NCI-H1417 treated with DMSO at 0.1 percent for 48 hours (cell line): ENCODE measurements around the gene CRTAC1.

ENCODE experiments used
- DNase-seq: peaks from one replicate; lab custom pipeline; 2025; lab: John Stamatoyannopoulos, UW

The CRTAC1 gene

DNA sequence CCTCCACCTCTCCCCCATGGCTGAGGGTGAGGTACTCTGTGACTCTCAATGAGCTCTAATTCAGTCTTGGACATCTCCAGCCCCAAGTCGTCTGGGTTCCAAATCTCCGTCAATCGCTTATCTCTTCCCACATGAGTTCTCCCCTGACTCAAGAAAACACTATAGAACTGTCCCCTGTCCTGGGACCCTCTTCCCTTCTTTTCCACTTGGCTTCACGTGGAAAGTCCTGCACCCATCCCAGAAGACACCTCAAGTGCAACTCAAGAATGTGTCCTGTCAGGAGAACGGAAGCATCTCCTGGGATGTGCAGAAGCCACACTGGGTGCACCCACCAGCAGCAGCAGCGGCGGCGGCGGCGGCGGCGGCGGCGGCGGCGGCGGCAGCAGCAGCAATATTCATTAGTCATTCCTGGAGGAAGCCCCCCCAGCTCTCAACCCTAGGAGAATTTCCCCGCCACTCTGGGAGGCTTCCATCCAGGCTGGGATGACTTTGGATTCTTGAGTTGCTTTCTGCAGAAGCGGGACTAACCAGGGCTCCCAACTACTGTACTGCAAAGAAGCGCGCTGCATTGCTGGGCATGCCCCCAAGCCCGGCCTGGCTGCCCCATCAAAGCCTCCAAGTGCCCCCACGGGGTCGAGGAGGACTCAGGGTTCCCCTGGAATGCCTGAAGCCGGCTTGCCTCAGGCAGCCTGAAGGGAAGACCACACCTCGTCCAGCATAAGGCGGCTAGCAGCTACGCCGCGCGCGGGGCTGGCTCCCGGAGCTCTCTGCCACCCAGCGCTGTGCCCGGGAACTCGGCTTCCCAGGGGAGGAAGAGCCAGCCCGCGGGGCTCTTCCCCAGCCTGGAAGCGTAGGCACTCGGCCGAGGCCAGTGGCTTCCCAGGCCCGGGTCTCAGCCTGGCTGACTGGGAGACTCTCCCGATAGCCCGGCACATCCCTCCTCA is 1.0 kb downstream of the CRTAC1 start:
- no peak for DNase-seq

DNA sequence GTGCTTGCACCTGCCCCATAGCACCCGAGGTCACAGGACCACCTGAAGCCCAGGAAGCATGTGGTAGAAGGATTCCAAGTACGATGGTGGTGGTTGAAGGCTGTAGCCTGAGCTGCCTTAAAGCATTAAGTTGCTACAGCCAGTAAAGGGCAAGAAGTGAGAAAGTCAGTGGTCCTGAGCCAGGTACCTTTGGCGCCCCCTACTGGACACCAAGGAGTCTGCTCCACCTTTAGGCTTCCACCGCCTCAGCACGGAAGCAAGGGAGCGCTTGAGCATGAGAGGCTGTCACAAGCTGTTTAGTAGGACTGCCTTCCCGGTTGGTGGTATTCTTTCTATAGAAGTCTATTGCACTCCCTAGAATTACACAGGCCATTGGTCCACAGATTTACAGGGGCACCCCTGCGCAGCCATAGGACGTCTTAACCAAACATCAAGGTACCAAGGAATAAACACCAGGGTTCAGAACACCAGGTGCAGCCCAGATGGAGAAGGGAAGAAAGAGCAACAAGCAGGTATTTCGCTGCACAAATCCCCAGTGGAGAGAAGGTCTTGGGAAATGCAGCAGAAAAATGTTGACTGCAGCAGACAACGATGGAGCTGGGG is 2.2 kb downstream of the CRTAC1 start:
- no peak for DNase-seq

DNA sequence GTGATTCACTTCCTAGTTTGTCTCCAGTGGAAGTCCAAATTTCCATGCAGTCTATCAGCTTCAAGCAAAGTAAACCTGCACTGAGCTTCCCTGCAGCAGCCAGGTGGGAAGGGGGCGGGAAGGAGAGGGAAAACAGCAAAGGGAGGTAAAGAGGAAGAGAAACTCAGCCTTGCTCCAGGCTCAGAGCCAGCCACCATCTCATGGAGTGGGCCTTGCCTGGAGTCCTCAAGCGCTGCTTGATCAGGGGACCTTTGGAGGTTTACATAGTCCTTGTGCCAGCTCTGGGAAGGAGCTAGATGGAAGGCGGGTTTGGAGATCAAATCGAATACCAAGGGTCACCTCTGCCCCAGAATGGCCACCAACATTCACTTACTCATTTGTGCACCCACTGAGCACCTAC is 7.4 kb downstream of the CRTAC1 start:
- DNase-seq, result no peak

DNA sequence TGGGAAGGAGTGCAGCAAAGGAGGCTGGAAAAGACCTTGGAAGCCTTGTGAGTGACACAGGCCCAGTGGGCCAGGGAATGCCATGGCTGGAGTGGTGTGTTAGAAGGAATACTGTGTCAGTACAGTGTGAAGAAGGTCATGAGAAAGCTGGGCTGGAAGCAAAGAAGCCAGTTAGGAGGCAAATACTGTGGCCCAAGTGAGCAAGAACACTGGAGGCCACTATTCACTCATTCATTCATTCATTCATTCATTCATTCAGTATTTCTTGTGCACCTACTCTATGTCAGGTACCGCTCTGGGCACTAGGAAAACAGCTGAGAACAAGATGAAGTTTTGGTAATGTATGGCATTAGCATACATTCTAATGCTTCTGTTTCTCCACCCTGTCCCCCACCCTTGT is 9.6 kb downstream of the CRTAC1 start:
- no peak for DNase-seq

DNA sequence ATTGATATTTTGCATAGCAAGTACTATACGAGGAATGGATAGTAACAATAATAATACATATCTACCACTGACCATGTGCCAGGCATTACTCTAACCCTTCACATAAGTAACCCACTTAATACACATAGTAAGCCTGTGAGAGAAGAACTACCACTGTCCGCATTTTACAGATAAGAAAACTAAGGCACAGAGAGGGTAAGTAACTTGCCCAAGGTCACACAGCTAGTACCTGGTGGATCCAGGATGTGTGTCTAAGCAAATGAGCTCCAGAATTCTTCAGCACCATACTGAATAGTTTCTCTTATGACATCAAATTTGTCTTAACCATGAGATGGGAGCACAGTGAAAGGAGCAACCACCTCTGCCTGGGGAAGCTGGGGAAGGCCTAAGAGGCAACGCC is 10.2 kb downstream of the CRTAC1 start:
- DNase-seq, result no peak

DNA sequence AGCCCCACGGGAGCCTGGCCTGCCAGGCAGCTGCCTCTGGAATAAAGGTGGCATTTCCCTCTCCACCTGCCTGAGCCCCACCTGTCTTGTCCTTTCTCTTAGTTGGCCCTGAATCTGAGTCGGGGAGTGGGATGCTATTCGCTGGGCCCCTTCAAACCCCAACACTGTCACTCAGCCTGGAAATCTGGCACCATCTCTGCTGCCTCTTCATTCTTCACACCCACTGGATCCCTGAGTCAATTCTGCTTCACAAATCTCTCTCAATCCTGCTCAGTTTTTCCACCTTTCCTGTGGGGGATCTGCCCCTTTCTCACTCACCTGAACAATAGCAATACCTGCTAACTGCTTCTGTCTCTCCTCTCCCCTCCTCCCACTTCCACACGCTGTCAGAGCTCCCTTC is 10.6 kb downstream of the CRTAC1 start:
- DNase-seq, result no peak

DNA sequence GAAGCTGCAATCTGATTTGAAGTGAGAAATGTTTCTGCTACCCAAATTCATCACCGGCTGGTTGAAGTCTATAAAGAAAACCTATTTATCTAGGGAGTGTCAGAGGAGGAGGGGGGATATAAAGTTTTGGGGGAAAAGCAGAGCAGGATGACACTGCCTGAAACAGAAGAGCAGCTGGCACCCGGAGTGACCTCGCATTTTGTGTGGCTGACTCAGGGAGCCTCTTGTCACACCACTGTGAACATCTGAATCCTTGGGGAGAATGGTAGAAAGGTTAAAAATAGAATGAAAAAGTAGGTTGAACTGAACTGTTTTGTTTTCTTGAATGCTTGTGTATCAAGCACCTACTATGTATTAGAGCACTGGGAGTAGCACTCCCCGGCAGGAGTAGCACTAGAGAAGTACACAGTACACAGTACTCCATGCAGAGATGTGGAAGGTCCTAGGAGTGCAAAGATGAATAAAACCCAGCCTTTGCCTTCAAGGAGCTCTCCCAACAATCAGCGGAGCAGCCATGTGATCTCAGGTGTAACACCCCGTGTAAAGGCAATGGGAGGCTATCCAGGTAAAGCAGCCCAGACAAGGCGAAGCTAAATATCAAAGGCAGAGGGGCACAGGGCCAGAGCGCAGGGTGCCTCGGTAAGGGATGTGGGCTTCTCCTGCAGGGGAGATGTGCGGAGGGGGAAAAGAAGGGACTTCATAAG is 13.5 kb downstream of the CRTAC1 start:
- no peak for DNase-seq

DNA sequence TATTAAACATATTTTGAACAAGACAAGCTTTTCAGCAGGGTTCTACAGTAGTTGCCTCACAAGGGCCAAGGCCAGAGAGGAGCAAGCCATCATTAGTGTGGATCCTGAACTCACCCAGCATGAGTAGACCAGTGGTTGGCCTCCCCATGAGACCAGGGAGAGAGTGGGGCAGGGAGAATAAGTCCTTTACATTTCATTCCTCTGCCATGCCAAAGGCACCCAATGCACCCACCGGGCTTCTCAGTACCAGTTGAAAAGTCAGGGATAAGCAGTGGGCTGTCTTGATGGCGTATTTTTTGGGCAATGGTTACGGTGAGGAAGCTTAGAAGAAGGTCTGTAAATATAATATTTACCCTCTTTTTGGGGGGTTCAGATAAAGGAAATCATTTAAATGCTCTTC is 16.6 kb downstream of the CRTAC1 start:
- DNase-seq, result no peak

DNA sequence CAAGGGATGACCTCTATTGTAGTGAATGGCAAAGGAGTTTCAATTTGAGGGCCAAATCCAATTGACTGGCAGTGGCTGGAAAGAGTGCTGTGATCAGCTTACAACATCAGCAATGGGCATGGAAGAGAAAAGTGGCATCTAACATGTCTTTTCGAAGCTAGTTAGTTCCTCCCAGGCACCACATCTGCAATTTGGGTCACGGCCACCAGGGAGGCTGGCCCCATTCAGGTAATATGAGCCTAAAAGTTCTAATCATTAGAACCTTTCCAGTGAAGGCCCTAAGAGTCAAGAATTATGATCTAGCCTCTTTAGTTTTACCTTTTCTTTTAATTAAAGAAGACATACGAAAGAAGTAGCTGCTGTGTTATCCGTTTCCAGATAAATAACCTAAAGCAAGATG is 17.3 kb downstream of the CRTAC1 start:
- DNase-seq, result no peak

DNA sequence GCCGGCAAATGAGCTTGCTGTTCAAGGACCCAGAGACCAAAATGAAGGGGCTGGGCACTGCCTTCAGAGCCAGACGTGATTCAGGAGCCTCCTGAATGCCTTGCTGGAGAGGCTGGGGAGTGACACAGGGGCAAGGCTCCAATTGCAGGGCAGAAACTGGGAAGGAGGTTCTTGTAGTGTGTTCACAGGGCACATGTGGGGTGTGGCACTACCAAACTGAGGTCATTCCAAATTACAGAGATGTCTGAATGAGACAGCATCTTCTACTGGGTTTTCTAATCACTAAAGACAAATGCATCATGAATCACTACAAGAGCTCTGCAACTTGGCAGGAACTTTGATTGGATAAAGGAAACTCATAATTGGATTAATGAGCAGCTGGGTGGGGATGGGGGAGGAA is 17.8 kb downstream of the CRTAC1 start:
- no peak for DNase-seq

DNA sequence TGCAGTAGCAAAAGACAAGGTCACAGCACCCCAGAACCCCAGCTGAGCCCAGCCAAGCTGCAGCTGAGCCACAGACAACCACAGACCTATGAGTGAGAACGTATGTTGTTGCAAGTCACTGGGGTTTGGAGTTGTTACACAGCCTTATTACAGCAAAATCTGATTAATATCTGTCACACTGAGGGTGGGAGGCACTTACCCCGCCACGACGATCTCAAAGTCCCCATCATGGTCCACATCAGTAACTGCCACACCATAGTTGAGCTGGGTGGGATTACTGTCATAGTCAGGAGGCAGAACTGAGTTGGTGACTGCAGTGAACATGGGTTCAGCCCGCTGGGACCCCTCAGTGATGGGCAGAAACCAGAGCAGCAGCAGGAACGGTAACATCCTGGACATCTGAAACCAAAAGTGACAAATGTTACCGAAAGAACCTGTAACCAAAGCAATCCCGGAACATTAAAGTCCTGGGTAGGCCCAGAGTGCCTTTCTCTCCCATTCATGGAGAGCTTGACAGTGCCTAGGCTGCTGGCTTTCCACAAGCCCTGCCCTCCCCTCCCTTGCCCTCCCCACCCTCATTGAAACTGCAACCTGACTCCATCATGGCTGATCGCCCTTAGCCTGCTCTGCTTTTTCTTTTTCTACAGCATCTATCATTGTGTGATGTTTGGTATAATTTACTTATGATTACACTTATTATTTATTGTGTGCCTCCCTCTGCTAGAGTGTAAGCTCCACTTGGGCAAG is 19.3 kb downstream of the CRTAC1 start:
- DNase-seq, result no peak

DNA sequence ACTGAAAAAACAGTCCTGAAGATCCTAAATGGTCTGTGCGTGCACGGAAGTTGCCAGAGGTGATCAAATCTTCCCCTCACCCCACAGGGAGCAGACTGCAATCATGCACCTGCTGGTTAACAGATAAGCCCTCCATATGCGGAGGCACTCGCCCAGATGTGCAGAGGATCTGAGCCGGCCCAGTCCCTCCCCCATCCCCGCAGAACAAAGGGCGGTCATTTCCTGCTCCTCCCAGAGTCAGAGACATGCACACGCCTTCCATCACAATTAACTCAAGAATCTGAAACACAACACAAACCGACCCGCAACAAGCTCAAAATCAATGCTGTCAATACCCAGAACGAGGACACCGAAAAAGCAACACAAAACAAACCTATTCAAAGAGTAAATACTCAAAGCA is 24.2 kb downstream of the CRTAC1 start:
- no peak for DNase-seq

DNA sequence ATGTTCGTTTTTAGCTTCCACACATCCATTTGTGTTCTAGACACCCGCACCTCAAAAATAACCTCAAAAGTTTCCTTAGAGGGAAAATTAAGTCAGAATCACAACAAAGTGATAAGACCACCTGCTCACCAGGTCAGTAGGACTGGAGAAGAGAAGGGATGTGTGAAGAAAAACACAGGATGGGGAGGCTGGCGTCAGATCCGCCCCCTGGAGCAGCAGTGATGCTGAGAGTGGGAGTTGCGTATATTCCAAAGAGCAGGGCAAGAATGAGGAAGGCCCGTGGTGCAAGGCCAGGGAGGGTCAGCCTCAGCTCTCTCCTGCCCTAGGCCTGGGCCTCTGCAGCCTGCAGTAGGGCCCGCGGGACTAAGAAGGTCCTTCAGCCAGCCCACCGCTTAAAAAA is 28.7 kb downstream of the CRTAC1 start:
- DNase-seq, result no peak

DNA sequence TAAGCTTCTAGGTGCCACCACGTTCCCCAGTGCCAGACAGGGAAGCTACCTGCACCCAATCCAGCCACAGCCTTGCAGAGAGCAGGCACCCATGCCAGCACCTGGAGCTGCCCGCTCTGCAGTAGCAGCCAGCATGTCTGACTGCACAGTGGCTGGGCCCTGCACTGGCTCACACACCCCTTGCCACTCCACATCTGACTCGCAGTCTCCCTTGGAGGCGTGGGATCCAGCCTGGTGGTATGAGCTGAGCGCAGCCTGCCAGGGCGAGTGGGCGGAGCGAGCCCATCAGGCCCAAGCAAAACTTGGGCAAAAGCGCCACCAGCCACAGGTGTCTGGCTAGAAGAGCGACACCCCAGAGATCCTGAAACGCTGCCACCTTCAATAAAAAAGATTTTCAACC is 30.1 kb downstream of the CRTAC1 start:
- DNase-seq, result no peak

DNA sequence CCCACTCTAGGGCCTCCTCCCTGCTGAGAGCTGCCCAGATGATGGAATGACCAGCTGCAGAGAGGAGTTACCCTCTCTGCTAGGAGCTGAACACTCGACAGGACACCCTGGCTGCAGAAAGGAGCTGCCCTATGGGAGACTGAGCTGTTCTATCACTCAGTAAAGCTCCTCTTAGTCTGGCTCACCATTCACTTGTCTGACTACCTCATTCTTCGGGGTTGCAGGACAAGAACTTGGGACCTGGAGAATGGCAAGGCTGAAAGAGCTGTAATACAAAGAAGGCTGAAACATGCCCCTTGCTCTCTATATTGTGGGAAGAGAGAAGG is 30.5 kb downstream of the CRTAC1 start:
- DNase-seq, result no peak

DNA sequence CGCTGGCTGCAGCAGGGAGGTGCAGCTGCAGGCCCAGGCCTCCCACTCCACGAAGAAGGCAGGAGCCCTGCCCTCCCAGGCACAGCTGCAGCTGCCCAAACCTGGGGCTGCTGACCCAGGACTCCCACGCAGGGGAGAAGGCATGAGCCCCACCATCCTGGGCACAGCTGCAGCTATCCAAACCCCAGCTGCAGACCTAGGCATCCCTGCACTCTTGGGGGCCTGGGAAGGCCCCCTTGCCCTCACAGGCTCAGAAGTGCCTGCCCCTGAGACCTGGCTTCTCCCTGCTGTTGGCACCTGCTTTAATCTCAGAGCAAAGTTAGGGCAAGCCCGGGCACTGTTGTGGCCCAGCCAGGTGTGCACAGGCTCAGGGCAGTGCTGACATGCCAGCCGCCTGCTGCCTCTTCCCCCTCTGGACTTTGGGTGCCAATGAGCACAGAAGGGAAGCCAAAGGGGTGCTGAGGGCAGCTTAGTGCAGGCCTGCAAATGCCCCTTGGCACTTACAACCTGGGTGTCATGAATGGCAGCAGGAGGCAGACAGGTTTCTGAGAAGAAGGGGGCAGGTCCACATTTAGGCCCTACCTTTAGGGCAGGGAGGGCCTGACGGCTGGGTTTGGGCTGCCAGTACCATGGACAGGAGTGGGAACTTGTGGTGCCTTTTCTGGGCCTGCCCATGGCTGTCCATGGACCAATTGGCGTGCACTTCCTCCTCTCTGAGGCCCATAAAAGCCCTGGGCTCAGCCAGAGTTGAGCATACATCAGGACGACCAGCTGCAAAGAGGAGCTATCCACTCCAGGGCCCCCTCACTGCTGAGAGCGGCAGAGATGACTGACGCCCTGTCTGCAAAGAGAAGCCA is 31.1 kb downstream of the CRTAC1 start:
- no peak for DNase-seq

DNA sequence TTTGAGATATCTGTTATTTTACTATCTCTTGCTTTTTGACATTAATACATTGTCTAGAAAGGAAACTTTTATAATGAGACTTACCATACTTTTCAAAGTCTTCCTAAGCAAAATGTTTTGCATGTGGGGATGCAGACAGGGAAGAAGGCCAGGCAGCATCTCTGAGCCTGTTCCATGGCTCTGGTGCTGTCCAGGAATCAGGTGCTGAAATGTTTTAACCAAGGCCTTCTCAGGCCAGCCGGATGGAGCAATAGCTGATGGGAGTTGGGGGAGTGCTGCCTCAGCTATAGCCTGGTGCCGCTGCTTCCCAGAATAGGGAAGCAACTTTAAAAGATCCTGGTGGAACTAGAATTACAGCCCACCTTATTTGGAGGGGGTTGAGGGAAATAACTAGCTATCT is 38.5 kb downstream of the CRTAC1 start:
- no peak for DNase-seq

DNA sequence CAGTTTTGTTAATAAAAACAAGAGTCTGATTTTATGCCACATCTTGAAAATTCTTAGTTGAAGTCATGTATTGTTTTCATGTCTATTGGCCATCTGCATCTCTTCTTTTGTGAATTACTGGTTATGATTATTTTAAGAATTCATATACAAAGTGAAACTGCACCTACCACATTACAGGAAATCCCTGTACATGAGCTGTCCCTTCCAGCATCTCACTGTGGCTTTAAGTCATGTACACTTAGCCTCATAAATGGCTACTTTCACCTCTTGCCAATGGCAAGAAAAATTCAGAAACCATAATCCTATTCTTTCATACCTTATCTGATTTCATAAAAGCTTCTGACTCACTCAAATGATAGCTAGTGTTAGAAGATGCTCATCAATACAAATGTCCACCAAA is 48.6 kb downstream of the CRTAC1 start:
- no peak for DNase-seq

DNA sequence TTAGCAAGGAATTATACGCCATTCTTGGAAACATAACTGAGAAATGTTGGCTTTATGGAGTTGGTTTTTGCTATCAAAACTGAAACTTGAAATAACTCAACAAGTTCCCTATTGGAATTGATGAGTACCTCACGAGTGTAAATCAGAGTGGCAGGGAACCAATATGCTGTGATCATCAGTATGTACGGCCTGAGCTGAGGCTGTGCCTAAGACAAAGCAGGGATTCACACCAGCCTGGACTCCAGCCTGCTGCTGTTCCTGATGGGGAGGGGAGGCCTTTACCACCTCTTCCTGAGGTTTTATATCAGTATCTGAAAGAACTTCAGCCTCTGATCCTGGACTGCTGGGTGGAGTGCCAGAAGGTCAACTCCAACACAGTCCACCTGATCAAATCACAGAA is 52.7 kb downstream of the CRTAC1 start:
- no peak for DNase-seq

DNA sequence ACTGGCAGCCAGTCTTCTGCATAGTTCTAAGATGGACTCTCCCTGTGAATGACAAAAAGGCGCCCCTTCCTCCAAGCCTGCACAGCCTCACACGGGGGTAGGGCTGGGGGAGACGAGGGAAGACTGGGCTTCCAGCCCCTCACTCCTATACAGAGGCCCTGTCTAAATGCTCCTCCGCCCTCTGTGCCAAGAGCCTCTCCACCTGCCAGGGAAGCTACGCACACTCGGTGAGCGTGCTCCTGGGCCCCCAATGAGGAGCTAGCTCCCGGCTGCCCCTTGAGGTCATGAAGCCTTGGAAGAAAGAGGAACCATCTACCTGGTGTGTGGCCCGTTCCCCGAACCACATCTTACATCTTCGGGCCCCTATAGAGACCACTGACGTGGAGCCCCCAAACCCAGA is 54.8 kb downstream of the CRTAC1 start:
- no peak for DNase-seq
